SK-N-SH (cell line): ENCODE results near the gene DGCR2. TPM values are rescaled to one million over a fixed set of nuclear protein-coding genes. Genes with fewer than 3 reads are reported as not detected.

ENCODE experiments used
- CTCF ChIA-PET: fragments of 300-600, 350-600 bp; formaldehyde crosslinking; extraction: SDS; loops from one replicate; lab custom pipeline; 2021; lab: Yijun Ruan, JAX
- POLR2A ChIA-PET: fragments of 350-600 bp; sonication (Branson Sonifier 250); formaldehyde crosslinking; extraction: SDS; loops from one replicate; lab custom pipeline; 2020; ENCODE audit warnings: antibody characterized with exemption, inconsistent platforms; lab: Yijun Ruan, JAX
- DNase-seq: peaks from one replicate; pipeline ENCODE4 v3.0.0; 2012
- H2AFZ ChIP-seq: fragments of 200-600 bp; sonication (generic); 2 replicates; pipeline ENCODE4 v1.8.1; 2016; ENCODE audit warnings: antibody characterized with exemption, mild to moderate bottlenecking, low read depth
- H3F3A ChIP-seq: fragments of 200-600 bp; sonication (generic); replicated peaks from 2 replicates; pipeline ENCODE3; 2016; ENCODE audit warnings: antibody characterized with exemption, mild to moderate bottlenecking; ENCODE audit not compliant: insufficient read depth
- H3K27ac ChIP-seq, 2 experiments: fragments of 200-500 bp in 1 of 2; fragments of 200-600 bp in 1 of 2; sonication (Bioruptor generic) in 1 of 2; sonication (generic), shearing (Covaris generic) in 1 of 2; 2 replicates each; pipeline versions ENCODE4 v1.5.1 to v1.6.1; 2014 to 2016; ENCODE audit warnings: low read depth in 2 of 2, inconsistent platforms in 1 of 2, low read length in 1 of 2, mild to moderate bottlenecking in 1 of 2, mixed read lengths in 1 of 2
- H3K27me3 ChIP-seq: fragments of 200-600 bp; sonication (generic), shearing (Covaris generic); 2 replicates; pipeline ENCODE4 v1.6.1; 2016; ENCODE audit warnings: mixed run types; ENCODE audit not compliant: insufficient read depth
- H3K36me3 ChIP-seq, 2 experiments: fragments of 200-500 bp in 1 of 2; fragments of 200-600 bp in 1 of 2; sonication (Bioruptor generic) in 1 of 2; sonication (generic) in 1 of 2; replicated peaks in 1 of 2; 2 replicates each; pipeline versions ENCODE3 to v1.5.1; 2014 to 2016; ENCODE audit warnings: low read length in 1 of 2, mild to moderate bottlenecking in 1 of 2; ENCODE audit not compliant: insufficient read depth in 2 of 2, control insufficient read depth in 1 of 2
- H3K4me1 ChIP-seq, 2 experiments: fragments of 200-500 bp in 1 of 2; fragments of 200-600 bp in 1 of 2; sonication (Bioruptor generic) in 1 of 2; sonication (generic), shearing (Covaris generic) in 1 of 2; 2 replicates each; pipeline versions ENCODE4 v1.5.1 to v1.6.1; 2014 to 2016; ENCODE audit warnings: low read depth in 1 of 2, low read length in 1 of 2, mixed run types in 1 of 2; ENCODE audit not compliant: insufficient read depth in 2 of 2, control insufficient read depth in 1 of 2
- H3K4me2 ChIP-seq: fragments of 200-600 bp; sonication (generic), shearing (Covaris generic); 2 replicates; pipeline ENCODE4 v1.6.1; 2017; ENCODE audit warnings: mixed run types
- H3K4me3 ChIP-seq, 2 experiments: fragments of 200-500 bp in 1 of 2; fragments of 200-600 bp in 1 of 2; sonication (Bioruptor generic) in 1 of 2; sonication (generic), shearing (Covaris generic) in 1 of 2; 2 replicates each; pipeline versions ENCODE4 v1.5.1 to v1.8.1; 2014 to 2016; ENCODE audit warnings: low read depth in 2 of 2, inconsistent platforms in 1 of 2, low read length in 1 of 2, mild to moderate bottlenecking in 1 of 2, mixed read lengths in 1 of 2, moderate library complexity in 1 of 2
- H3K79me2 ChIP-seq: fragments of 200-600 bp; sonication (generic); 2 replicates; pipeline ENCODE4 v1.8.1; 2017; ENCODE audit warnings: mild to moderate bottlenecking; ENCODE audit not compliant: insufficient read depth
- H3K9ac ChIP-seq: fragments of 200-600 bp; sonication (generic); 2 replicates; pipeline ENCODE4 v1.6.1; 2017; ENCODE audit warnings: mixed run types
- H3K9me2 ChIP-seq: fragments of 200-600 bp; sonication (generic); 2 replicates; pipeline ENCODE4 v1.6.1; 2017; ENCODE audit warnings: mixed run types
- H3K9me3 ChIP-seq: fragments of 200-600 bp; sonication (generic); 2 replicates; pipeline ENCODE4 v1.6.1; 2017; ENCODE audit warnings: mixed run types, mild to moderate bottlenecking, moderate library complexity
- H4K20me1 ChIP-seq: fragments of 200-600 bp; sonication (generic); 2 replicates; pipeline ENCODE4 v1.6.1; 2017; ENCODE audit warnings: mild to moderate bottlenecking, mixed run types; ENCODE audit not compliant: insufficient read depth
- ELF1 ChIP-seq: IDR thresholded peaks from 2 replicates; pipeline ENCODE4 v1.4.0; 2012
- FOSL2 ChIP-seq: IDR thresholded peaks from 2 replicates; pipeline ENCODE4 v1.4.0; 2012; ENCODE audit warnings: low read depth, mild to moderate bottlenecking, moderate library complexity, borderline replicate concordance
- FOXJ3 ChIP-seq: sonication (generic); formaldehyde crosslinking; IDR thresholded peaks from 2 replicates; pipeline ENCODE4 v1.5.1; 2020; ENCODE audit warnings: mild to moderate bottlenecking, missing genetic modification reagents
- FOXM1 ChIP-seq: IDR thresholded peaks from 2 replicates; pipeline ENCODE4 v1.4.0; 2012; ENCODE audit warnings: low read depth, mild to moderate bottlenecking
- GABPA ChIP-seq: IDR thresholded peaks from 2 replicates; pipeline ENCODE4 v1.4.0; 2012; ENCODE audit warnings: low read depth, mild to moderate bottlenecking
- GATA2 ChIP-seq: sonication (generic); formaldehyde crosslinking; IDR thresholded peaks from 2 replicates; pipeline ENCODE4 v1.5.0; 2020; ENCODE audit warnings: mild to moderate bottlenecking, missing genetic modification reagents
- IRF3 ChIP-seq: fragments of 150-350 bp; IDR thresholded peaks from 2 replicates; pipeline ENCODE4 v1.6.1; 2016; ENCODE audit warnings: mild to moderate bottlenecking, low read depth, low read length
- JUND ChIP-seq: IDR thresholded peaks from 2 replicates; pipeline ENCODE4 v1.4.0; 2012
- MAX ChIP-seq: IDR thresholded peaks from 2 replicates; pipeline ENCODE4 v1.4.0; 2012; ENCODE audit warnings: low read depth
- MEF2A ChIP-seq: IDR thresholded peaks from 2 replicates; pipeline ENCODE4 v1.4.0; 2012; ENCODE audit warnings: low read depth, borderline replicate concordance
- NFIC ChIP-seq: IDR thresholded peaks from 2 replicates; pipeline ENCODE4 v1.4.0; 2012; ENCODE audit warnings: borderline replicate concordance
- NRF1 ChIP-seq: IDR thresholded peaks from 2 replicates; pipeline ENCODE4 v1.6.1; 2012; ENCODE audit warnings: low read depth, mild to moderate bottlenecking, low read length
- PBX3 ChIP-seq: IDR thresholded peaks from 2 replicates; pipeline ENCODE4; 2012
- SMC3 ChIP-seq: IDR thresholded peaks from 2 replicates; pipeline ENCODE4 v1.6.1; 2012; ENCODE audit warnings: low read depth, low read length, improper control_type of control experiment
- TEAD4 ChIP-seq: IDR thresholded peaks from 2 replicates; pipeline ENCODE4 v1.4.0; 2012; ENCODE audit warnings: mild to moderate bottlenecking, borderline replicate concordance; ENCODE audit not compliant: insufficient read depth
- YY1 ChIP-seq: IDR thresholded peaks from 2 replicates; pipeline ENCODE4 v1.4.0; 2012; ENCODE audit warnings: low read depth, mild to moderate bottlenecking
- ZBTB33 ChIP-seq: IDR thresholded peaks from 2 replicates; pipeline ENCODE4 v1.4.0; 2012; ENCODE audit warnings: low read depth, borderline replicate concordance
- WGBS: methylation state at CpG from one replicate; pipeline ENCODE4 v1.1.6; 2017; ENCODE audit warnings: low lambda C conversion rate; 5-methylcytosine and 5-hydroxymethylcytosine counted together
- polyA plus RNA-seq, 3 experiments: library from polyadenylated mRNA; depleted of rRNA; stranded (reverse); fragments of >200 nt; gene quantifications; 2 replicates each; pipeline ENCODE4 v1.2.3, GENCODE V29; 2012

Gene DGCR2
- polyA plus RNA-seq, 1 of the 3 experiments (the other 2 are of a cell fraction) = 30.4 TPM

- Histone ChIP-seq H3K4me1 (no peaks in the 10 kb centered on the region), H3K9me3 (no peaks in the 10 kb centered on the region), H2AFZ (no peak overlapping the region), H3K79me2 (no peaks in the 10 kb centered on the region), H3K9me2 (no peaks in the 10 kb centered on the region), H3F3A (no peaks in the 10 kb centered on the region), H3K36me3 (no peaks in the 10 kb centered on the region), H4K20me1 (no peaks in the 10 kb centered on the region), H3K27ac (no peak overlapping the region), H3K27me3 (peaks cover 44% of the 10 kb centered on the region), H3K4me2 (no peak overlapping the region), H3K4me3 (no peak overlapping the region), H3K9ac (no peak overlapping the region)
- POLR2A ChIA-PET = no interaction called here
- TF ChIP-seq MEF2A (no peak), ZBTB33 (no peak), TEAD4 (no peak), GABPA (no peak)
- no peak for DNase-seq
- 3% methylated on average over 9 of the region's 11 CpGs for WGBS
- CTCF ChIA-PET = interaction anchor here (1.1 to 1.4 kb wide), 2 partner anchors 9 to 477 kb away, joined by 3 to 4 read pairs; partner anchors contain the start of gene ESS2
Measured at GRCh38 chr22:19152942-19153883, 31.0 kb upstream of the DGCR2 start.

- Histone ChIP-seq H3K9ac (no peak overlapping the region), H3K9me3 (no peaks in the 10 kb centered on the region), H4K20me1 (no peaks in the 10 kb centered on the region), H2AFZ (no peak overlapping the region), H3K4me1 (no peaks in the 10 kb centered on the region), H3K27me3 (peaks cover 61% of the 10 kb centered on the region), H3K27ac (no peak overlapping the region), H3K36me3 (no peaks in the 10 kb centered on the region), H3K79me2 (no peaks in the 10 kb centered on the region)
- ChIA-PET CTCF (interaction anchor here (1.2 kb wide), 1 partner anchor 478 kb away, joined by 4 read pairs; no protein-coding TSS in a partner anchor), POLR2A (no interaction called here)
- DNase-seq = no peak
- TF ChIP-seq IRF3 = no peak
- no peak for TF ChIP-seq NFIC
- no peak for TF ChIP-seq SMC3
- TF ChIP-seq JUND = no peak
- TF ChIP-seq MAX = no peak
- no peak for TF ChIP-seq FOXM1
- no peak for TF ChIP-seq YY1
- no peak for TF ChIP-seq NRF1
- TF ChIP-seq FOSL2 = no peak
- TF ChIP-seq PBX3 = no peak
- TF ChIP-seq ELF1 = no peak
- TF ChIP-seq FOXJ3 = no peak
- no peak for TF ChIP-seq GATA2
- TF ChIP-seq, all 33 proteins: peak for 0
- Histone ChIP-seq H3K4me3 (no peak overlapping the region), H3K9me2 (no peaks in the 10 kb centered on the region), H3F3A (no peaks in the 10 kb centered on the region), H3K4me2 (no peak overlapping the region)
- WGBS = 39% methylated on average over 10 of the region's 10 CpGs
Measured at GRCh38 chr22:19151329-19152191, 29.3 kb upstream of the DGCR2 start.
